T-helper 9 cell (primary cell): ENCODE data around the gene SIGLEC9.
"Not testable (repeated sequence)": the region's sequence is repeated elsewhere in the genome, so short reads cannot be mapped to it uniquely, and the experiment has no call there.

ENCODE experiments used
- DNase-seq: peaks from one replicate; pipeline ENCODE4 v3.0.0-alpha.2; 2020

SIGLEC9 gene

DNA sequence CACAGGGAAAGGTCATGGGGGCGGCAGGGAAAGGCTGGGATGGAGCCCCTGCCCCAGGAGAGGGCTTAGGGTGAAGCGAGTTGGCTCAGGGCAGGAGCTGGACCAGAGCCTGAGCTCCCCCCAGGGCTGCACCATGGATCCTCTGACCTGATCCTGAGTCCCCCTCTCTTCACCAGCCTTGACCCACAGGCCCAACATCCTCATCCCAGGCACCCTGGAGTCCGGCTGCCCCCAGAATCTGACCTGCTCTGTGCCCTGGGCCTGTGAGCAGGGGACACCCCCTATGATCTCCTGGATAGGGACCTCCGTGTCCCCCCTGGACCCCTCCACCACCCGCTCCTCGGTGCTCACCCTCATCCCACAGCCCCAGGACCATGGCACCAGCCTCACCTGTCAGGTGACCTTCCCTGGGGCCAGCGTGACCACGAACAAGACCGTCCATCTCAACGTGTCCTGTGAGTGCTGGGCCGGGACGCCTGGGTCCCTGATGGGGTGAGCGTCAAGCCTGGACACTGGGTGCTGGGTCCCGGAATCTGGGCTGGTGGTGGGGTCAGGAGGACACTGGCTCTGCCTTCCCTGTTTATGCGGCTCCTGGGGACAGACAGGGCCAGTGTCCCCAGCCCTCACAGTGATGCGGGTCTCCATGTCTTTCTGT is 842 bp downstream of the SIGLEC9 start:
- no peak for DNase-seq

DNA sequence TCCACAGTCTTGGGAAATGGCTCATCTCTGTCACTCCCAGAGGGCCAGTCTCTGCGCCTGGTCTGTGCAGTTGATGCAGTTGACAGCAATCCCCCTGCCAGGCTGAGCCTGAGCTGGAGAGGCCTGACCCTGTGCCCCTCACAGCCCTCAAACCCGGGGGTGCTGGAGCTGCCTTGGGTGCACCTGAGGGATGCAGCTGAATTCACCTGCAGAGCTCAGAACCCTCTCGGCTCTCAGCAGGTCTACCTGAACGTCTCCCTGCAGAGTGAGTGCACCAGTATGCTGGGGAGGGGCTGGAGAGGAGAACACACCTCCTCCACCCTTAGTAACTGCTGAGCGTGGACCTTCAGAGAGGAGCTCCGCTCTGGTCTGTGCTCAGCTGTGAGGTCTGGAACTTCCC is 2.3 kb downstream of the SIGLEC9 start:
- DNase-seq = no peak

DNA sequence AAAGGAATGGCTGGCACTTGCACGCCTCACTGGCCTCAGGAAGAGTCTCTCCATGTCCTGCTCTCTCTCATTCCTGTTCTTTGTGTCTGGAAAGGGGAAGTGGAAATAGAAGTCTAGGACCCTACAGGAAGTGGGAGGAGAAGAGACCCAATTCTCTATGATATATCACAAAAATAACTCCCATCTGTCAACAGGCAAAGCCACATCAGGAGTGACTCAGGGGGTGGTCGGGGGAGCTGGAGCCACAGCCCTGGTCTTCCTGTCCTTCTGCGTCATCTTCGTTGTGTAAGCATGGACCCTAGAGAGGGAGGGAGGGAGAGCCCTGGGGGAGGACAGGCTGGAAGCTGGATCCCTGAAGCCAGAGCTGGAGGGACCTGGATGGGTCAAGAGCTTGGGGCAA is 3.0 kb downstream of the SIGLEC9 start:
- no peak for DNase-seq

DNA sequence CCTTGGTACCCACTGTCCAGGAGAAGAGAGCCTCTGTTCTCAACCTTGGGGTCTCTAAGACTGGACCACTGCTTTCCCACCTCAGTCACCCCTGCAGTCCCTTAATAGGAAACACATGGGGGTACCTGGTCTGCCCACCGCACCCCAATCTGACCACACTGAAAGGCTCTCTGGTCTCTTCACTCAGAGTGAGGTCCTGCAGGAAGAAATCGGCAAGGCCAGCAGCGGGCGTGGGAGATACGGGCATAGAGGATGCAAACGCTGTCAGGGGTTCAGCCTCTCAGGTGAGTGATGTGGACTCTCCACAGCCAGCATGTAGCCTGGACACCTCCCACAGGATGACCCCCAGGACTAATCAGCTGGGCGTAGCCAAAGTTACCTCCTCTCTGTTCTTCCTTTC is 3.5 kb downstream of the SIGLEC9 start:
- no peak for DNase-seq

DNA sequence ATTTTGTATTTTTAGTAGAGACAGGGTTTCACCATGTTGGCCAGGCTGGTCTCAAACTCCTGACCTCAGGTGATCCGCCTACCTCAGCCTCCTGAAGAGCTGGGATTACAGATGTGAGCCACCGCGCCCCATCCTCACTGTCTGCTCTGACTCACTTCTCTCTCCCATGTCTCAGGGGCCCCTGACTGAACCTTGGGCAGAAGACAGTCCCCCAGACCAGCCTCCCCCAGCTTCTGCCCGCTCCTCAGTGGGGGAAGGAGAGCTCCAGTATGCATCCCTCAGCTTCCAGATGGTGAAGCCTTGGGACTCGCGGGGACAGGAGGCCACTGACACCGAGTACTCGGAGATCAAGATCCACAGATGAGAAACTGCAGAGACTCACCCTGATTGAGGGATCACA is 5.0 kb downstream of the SIGLEC9 start:
- DNase-seq = no peak

DNA sequence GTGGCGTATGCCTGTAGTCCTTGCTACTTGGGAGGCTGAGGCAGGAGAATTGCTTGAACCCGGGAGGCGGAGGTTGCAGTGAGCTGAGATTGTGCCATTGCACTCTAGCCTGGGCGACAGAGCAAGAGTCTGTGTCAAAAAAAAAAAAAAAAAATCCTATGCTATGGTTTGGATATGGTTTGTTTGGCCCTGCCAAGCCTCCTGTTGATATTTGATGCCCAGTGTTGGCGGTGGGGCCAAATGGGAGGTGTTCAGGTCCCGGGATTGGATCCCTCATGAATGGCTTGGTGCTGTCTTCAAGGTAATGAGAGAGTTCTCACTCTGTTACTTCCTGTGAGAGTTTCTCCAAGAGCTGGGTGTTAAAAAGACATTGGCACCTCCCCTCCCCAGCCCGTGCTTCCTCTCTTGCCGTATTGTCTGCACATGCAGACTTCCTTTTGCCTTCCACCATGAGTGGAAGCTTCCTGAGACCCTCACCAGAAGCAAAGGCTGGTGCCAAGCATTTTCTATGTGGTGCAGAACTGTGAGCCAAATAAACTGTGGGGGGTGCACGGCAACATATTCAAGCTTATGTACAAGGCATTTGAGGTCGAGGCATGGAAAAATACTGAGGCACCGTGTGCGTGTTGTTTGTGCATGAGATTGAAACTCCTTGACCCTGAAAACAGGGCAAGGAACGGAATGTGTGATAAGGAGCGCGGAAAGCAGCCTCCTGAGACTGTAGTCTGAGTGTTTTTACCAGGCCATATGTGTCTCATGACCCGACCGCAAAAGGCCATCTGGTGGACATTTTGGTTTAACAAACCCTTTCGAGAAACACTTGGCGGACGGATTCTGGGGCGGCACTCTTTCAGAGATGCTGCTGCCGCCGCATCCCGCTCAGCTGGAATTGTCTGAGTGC is 7.3 kb downstream of the SIGLEC9 start:
- no peak for DNase-seq

DNA sequence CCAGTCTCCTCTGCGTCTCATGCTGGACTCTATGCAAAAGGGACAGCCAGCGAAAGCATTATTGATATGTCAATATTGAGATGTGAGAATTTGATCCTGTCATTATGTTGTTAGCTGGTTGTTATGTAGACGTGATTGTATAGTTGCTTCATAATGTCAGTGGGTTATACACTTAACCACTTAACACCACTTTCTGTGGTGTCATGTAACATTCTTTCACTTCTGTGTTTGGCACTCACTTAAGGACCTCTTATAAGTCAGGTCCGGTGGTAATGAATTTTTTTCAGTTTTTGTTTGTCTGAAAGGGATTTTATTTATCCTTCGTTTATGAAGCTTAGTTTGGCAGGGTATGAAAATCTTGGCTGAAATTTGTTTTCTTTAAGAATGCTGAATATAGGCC is 10.3 kb downstream of the SIGLEC9 start:
- no peak for DNase-seq

DNA sequence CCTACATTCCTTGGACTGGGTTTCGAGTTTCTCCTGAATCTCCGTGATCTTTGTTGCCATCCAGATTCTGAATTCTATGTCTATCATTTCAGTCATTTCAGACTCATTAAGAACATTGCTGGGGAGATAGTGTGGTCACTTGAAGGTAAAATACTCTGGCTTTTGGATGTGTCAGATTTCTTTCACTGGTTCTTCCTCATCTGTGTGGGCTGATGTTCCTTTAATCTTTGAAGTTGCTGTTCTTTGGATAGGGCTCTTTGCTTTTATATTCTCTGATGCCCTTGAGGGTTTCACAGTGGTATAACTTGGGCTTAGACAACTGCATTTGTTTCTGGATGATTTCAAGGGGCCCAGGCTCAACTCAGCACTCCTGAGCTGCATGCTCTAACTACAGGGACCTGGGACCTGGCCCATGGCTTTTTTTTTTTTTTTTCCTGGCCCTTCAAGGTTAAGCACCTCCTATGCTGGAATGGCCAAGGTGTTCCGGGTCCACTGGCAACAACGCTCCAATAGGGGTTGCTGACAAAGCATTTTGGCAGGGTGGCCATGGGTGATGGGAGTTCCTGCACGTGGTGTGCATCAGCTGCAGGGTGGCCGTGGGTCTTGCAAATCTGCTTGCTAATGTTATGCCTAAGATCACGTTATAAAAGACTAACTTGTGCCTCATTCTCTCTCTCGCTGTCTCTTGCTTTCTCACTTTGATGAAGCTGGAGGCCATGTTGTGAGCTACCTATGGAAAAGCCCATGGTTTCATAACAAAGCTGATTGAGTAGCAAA is 11.5 kb downstream of the SIGLEC9 start:
- DNase-seq = no peak

DNA sequence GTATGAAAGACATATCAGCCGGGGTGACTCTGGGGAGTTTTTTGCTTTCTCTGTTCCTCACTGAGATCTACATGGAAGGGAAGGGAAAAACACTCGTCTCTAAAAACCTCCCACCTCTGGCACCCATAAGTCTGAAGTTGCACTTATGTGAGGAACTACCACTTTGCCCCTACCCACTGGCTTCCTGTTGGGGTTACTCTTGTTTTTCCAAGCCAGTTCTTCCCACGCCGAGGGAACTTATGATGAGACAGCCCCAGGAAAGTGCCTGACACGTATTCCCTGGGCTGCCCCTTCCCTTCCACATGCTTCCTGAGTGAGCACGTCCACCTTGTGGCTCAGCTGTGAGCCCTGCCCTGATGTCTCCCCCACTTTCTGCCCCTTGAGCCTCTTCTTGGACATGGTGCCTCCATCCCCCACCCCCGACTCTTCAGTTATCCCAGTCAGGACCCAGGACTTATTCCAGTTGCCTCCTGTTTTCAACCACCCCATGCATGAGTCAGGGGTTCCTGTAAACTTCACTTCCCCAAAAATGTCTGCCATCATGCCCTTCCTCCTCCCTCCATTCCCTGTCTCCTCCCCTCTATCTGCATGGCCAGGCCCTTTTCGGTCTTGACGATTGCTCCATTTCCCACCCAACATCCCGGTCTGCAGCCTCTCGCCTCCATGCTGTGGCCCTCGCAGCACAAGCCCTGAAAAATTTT is 12.3 kb downstream of the SIGLEC9 start:
- DNase-seq = no peak

DNA sequence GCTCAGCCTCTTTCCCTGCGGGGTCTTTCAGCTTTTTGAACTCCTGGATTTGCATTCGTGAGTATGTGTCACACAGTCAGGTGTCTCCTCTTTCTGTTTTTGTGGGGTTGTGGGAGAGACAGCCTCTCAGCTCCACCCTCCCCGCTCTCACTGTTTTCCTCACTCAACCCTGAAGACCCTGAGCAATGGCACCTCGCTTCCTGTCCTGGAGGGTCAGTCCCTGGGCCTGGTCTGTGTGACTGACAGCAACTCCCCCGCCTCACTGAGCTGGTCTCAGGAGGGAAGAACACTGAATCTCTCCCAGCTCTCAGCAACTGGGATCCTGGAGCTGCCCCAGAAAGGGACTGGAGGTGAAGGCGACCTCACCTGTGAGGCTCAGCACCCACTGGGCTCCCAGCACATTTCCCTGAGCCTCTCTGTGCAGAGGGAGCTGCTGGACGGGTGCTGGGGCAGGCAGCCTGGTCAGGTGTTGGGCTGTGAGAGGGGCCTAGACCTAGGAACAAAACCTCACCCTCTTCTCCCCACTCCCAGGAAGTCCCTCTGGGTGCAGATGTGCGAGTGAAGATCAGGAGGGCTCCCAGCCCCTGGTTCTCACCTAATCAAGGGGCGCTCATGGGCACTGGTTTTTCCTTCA is 13.2 kb downstream of the SIGLEC9 start:
- no peak for DNase-seq

DNA sequence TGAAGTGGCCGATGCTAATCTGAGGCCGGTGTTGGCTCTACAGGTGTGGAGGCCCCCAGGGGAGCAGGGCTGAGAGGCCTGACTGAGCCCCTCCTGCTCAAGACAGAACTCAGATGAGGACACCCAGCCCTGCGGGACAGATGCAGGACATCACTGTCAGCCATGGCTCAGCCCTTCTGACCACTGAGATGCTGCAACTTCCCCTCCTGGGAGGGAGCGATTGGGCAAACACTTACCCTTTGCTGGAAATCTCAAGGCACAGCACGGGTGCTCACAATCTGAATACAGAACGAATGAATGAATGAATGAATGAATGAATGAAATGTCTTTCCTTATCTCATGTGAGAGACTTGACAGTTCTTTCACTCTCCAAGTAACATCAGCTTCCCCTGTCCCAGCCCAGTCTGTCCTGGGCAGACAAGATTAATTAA is 13.9 kb downstream of the SIGLEC9 start:
- DNase-seq = no peak

DNA sequence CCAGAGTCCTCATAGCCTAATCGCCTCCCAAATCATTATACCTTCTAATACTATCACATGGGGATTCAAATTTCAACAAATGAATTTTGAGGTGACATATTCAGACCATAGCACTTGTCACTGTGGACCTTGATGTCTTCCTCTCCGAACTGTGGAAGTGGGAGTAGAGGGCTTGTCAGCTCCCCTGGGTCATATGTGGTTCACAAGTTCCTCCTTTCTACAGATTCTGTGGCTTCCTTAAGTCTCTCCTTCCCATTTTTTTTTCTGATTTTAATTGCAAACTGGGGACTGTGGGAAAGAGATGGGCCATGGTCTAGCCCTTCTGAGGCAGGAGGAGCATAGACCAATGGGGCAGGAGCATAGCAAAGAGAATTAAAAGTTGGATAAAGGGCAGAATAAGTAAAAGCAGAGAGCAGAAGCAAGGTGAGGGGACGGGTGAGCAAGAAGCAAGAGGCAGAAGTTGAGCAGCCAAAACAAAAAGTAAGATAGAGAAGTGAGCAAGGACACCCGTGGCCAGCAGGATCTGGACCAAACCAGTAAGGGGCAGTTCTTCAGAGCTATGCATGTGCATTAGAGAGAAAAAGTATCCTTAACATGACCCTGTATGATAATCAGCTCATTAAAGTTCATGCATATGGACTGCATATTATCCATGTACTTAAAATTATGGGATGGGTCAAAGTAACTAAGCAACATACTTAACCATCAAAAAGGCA is 14.8 kb downstream of the SIGLEC9 start:
- no peak for DNase-seq

DNA sequence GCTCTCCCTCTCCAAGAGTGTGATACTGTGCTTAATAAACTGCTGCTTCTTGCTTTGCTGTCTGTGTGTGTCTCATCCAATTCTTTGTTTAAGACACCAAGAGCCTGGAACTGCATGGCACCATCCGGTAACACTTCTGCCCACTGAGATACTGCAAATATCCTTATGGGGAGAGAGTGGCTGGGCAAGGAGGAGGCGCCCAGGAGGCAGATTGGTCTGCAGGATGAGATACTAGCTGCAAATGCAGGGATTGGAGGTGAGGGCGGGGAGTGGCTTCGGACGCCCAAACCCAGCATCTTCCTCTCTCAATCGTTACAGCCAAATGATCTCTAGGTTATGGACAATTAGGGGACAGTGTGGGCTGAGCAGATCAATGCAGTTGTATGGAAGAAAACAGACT is 15.7 kb downstream of the SIGLEC9 start:
- no peak for DNase-seq

DNA sequence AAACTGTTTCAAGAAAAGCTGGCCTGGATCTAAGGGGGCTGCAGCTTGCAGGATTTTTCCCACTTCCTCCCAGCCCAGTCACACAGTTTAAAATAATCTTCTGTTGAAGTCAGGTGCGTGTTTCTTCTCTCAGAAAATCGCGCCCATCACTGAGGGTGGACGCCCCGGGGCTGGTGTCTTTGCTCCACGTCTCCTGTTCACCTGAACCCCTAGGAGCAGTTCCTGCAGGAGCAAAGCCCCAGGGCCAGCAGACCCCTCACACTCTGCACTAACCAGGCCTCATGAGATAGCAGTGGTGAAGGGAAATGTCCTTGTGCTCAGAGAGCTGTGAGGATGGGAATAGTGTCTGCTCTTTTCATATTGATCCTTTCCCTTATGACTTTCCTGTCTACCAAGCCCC is 16.5 kb downstream of the SIGLEC9 start:
- DNase-seq = no peak

DNA sequence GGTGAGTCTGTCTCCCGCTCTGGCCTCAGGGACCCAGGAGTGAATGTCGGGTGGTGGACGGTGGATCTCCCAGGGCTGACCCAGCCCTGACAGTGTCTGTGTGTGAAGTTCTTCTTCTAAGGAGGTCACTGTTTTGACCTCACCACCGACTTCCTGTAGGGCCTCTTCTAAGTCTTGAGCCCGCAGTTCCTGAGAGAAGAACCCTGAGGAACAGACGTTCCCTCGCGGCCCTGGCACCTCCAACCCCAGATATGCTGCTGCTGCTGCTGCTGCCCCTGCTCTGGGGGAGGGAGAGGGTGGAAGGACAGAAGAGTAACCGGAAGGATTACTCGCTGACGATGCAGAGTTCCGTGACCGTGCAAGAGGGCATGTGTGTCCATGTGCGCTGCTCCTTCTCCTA is 17.4 kb downstream of the SIGLEC9 start, which contains the start of gene SIGLEC7:
SIGLEC7 (plus strand) TSS at position 183 of the 400 bp plus-strand sequence; CDS start at position 252, 69 bp downstream.
- DNase-seq = no peak

DNA sequence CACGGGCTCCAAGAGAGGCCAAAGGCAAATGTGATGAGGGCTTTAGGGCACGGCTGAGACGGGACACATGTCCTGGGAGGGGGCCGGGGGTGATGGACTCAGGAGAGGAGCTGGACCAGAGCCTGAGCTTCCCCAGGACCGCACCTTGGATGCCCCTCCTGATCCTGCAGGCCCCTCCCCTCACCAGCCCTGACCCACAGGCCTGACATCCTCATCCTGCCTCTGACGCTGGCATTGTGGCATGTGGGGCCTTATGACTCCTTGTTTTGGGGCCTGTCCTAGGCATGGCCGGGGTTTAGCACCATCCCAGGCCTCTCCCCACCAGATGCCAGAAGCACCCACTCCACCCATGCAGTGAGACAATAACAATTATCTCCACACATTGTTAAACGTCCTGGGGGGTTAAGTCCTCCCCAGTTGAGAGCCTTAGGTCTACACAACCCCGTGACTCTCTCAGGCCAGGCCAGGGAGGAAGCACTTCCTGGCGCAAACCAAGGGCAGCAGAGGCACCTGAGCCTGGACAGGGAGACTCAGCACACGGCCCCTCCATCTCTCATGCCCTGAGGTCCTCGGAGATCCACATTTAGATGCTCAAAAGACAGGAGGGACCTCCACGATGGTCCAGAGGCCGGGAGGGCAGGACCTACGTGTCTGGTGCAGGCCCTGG is 18.2 kb downstream of the SIGLEC9 start:
- not testable (repeated sequence) for DNase-seq

DNA sequence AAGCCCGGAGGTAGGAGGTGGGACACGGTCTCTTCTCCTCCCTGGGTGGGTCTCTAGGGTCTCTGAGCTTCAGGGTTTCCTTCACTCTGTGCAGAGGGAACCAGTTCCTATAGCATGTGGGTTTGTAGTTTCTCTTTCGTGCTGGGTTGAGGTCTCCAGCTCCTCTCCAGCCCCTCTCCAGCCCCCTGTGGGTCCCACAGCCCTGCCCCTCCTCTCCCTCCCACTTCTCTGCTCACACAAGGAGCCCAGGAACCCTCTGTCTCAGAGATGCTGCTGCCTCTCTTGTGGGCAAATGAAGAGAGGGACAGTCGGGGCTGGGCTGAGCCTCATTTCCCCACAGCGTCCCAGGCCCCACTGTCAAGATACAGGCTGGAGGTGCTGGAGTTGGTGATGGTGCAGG is 18.8 kb downstream of the SIGLEC9 start:
- no peak for DNase-seq

DNA sequence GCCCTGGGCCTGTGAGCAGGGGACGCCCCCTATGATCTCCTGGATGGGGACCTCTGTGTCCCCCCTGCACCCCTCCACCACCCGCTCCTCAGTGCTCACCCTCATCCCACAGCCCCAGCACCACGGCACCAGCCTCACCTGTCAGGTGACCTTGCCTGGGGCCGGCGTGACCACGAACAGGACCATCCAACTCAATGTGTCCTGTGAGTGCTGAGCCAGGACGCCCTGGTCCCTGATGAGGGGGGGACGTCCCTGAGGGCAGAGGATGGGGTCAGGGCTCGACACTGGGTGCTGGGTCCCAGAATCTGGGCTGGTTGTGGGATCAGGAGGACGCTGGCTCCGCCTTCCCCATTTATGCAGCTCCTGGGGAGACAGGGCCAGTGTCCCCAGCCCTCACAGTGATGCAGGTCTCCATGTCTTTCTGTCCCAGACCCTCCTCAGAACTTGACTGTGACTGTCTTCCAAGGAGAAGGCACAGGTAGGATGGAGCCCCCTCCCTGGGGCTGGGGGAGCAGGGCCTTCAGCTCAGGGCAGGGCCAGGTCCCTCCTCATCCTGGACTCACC is 19.9 kb downstream of the SIGLEC9 start:
- no peak for DNase-seq

DNA sequence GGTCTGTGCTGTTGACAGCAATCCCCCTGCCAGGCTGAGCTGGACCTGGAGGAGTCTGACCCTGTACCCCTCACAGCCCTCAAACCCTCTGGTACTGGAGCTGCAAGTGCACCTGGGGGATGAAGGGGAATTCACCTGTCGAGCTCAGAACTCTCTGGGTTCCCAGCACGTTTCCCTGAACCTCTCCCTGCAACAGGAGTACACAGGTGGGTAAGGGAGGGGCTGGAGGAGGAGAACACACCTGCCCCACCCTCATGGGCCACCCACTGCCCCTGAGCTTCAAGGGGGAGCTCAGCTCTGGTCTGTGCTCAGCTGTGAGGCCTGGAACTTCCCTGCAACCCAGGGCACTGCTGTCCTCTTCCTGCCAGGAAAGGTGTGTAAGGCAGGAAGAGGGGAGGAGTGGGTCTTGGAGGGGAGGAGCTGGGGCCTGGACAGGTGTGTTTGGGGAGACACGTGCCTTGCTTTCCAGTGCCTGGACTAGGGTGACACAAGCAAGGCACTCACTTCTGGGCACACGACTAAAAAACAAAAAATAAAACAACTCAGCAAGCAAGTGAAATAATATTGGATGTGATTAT is 21.3 kb downstream of the SIGLEC9 start:
- DNase-seq = no peak

DNA sequence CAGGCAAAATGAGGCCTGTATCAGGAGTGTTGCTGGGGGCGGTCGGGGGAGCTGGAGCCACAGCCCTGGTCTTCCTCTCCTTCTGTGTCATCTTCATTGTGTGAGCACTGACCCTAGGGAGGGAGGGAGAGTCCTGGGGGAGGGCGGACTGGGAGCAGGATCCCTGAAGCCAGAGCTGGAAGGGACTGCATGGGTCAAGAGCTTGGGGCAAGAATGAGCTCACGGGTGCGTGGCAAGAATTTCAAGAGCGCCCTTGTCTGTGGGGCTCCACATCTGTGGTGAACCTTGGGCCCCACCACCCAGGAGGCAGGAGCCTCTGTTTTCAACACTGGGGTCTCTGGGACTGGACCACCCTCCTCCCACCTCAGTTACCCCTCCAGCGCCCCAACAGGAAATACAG is 22.0 kb downstream of the SIGLEC9 start:
- DNase-seq = no peak
